Liver (tissue), 9 donors: Measurements from ENCODE around the gene SETD5. TPM values are rescaled to one million over a fixed set of nuclear protein-coding genes. Genes with fewer than 3 reads are reported as not detected.

Experiments
- DNase-seq: peaks from one replicate; pipeline ENCODE4 v3.0.0-alpha.2; 2017; ENCODE audit warnings: low spot score
- H3K27ac ChIP-seq, 2 donors: one replicate each; pipeline ENCODE4 v1.7.0; 2013; ENCODE audit warnings: inconsistent platforms in 2 of 2, low read length in 2 of 2, control low read depth in 1 of 2, low read depth in 1 of 2, mild to moderate bottlenecking in 1 of 2
- H3K27me3 ChIP-seq, 4 donors: one replicate each; pipeline versions ENCODE4 v1.6.1 to v1.7.0; 2013; ENCODE audit warnings: low read length in 3 of 4, inconsistent platforms in 1 of 4, mild to moderate bottlenecking in 1 of 4, moderate library complexity in 1 of 4; ENCODE audit not compliant: control insufficient read depth in 4 of 4, insufficient read depth in 4 of 4
- H3K36me3 ChIP-seq, 4 donors: one replicate each; pipeline versions ENCODE4 v1.6.1 to v1.7.0; 2013; ENCODE audit warnings: low read length in 3 of 4, mild to moderate bottlenecking in 3 of 4, low read depth in 1 of 4, moderate library complexity in 1 of 4; ENCODE audit not compliant: control insufficient read depth in 4 of 4, insufficient read depth in 3 of 4
- H3K4me1 ChIP-seq, 4 donors: one replicate each; pipeline versions ENCODE4 v1.6.1 to v1.7.0; 2013; ENCODE audit warnings: low read length in 3 of 4, mild to moderate bottlenecking in 3 of 4, moderate library complexity in 1 of 4; ENCODE audit not compliant: control insufficient read depth in 4 of 4, insufficient read depth in 4 of 4
- H3K4me3 ChIP-seq, 3 donors: one replicate each; pipeline versions ENCODE4 v1.6.1 to v1.7.0; 2013; ENCODE audit warnings: low read length in 3 of 3, control low read depth in 1 of 3, low read depth in 1 of 3, mild to moderate bottlenecking in 1 of 3
- H3K9ac ChIP-seq, 2 donors: one replicate each; pipeline ENCODE4 v1.7.0; 2013; ENCODE audit warnings: low read length in 2 of 2, mild to moderate bottlenecking in 2 of 2, moderate library complexity in 2 of 2, control low read depth in 1 of 2, low read depth in 1 of 2
- H3K9me3 ChIP-seq, 4 donors: one replicate each; pipeline versions ENCODE4 v1.6.1 to v1.7.0; 2013; ENCODE audit warnings: low read length in 3 of 4; ENCODE audit not compliant: control insufficient read depth in 4 of 4
- CTCF ChIP-seq: fragments of 150-350 bp; IDR thresholded peaks from 2 replicates; pipeline ENCODE4 v1.5.1; 2017; ENCODE audit warnings: improper control_type of control experiment, low read depth, low read length; ENCODE audit not compliant: missing input control
- EGR1 ChIP-seq, 2 donors: IDR thresholded peaks; 2 replicates each; pipeline ENCODE4 v1.6.1; 2016 to 2018; ENCODE audit warnings: antibody characterized with exemption in 2 of 2, low read depth in 2 of 2
- FOXA1 ChIP-seq: IDR thresholded peaks from 2 replicates; pipeline ENCODE4 v1.6.1; 2016; ENCODE audit warnings: antibody characterized with exemption
- FOXA2 ChIP-seq: IDR thresholded peaks from 2 replicates; pipeline ENCODE4 v1.6.1; 2016; ENCODE audit warnings: antibody characterized with exemption
- GABPA ChIP-seq, 2 donors: IDR thresholded peaks in 1 of 2; conservative IDR thresholded peaks in 1 of 2; 2 replicates each; pipeline ENCODE4 v1.6.1; 2016; ENCODE audit warnings: antibody characterized with exemption in 2 of 2, mild to moderate bottlenecking in 1 of 2, moderate library complexity in 1 of 2
- HNF4A ChIP-seq, 2 donors: conservative IDR thresholded peaks; 2 replicates each; pipeline ENCODE4 v1.6.1; 2016; ENCODE audit warnings: antibody characterized with exemption in 2 of 2, mild to moderate bottlenecking in 2 of 2
- HNF4G ChIP-seq: IDR thresholded peaks from 2 replicates; pipeline ENCODE4 v1.6.1; 2016; ENCODE audit warnings: antibody characterized with exemption
- JUND ChIP-seq, 2 donors: IDR thresholded peaks; 2 replicates each; pipeline ENCODE4 v1.6.1; 2016; ENCODE audit warnings: antibody characterized with exemption in 2 of 2
- NR2F2 ChIP-seq: IDR thresholded peaks from 2 replicates; pipeline ENCODE4 v1.6.1; 2016; ENCODE audit warnings: antibody characterized with exemption
- RXRA ChIP-seq, 2 donors: IDR thresholded peaks; 2 replicates each; pipeline ENCODE4 v1.6.1; 2017 to 2018; ENCODE audit warnings: antibody characterized with exemption in 2 of 2, mild to moderate bottlenecking in 1 of 2
- TAF1 ChIP-seq: conservative IDR thresholded peaks from 2 replicates; pipeline ENCODE4 v1.6.1; 2016; ENCODE audit warnings: antibody characterized with exemption, mild to moderate bottlenecking
- ZBTB33 ChIP-seq: IDR thresholded peaks from 2 replicates; pipeline ENCODE4 v1.6.1; 2016; ENCODE audit warnings: antibody characterized with exemption
- WGBS: extraction: QIAGEN DNeasy Blood & Tissue Kit; methylation state at CpG from one replicate; pipeline ENCODE4 v1.1.7; 2013; 5-methylcytosine and 5-hydroxymethylcytosine counted together
- polyA plus RNA-seq, 2 donors: library from polyadenylated mRNA; stranded (reverse) in 1 of 2; unstranded in 1 of 2; fragments of 200-250 nt in 1 of 2; fragments of >200 nt in 1 of 2; fragmentation: Nextera tagmentation in 1 of 2; extraction: Ambion mirVana in 1 of 2; gene quantifications; one replicate each; pipeline versions ENCODE4 v1.2.1 to v1.2.3, GENCODE V29; 2013 to 2015
- total RNA-seq, 2 donors: library from RNA; depleted of rRNA; stranded (reverse); fragments of >200 nt; gene quantifications; one replicate each; pipeline ENCODE4 v1.2.3, GENCODE V29; 2014
- TF ChIP-seq, protein P1 (sequence below): IDR thresholded peaks from 2 replicates; pipeline ENCODE4 v1.6.1; 2016; ENCODE audit warnings: antibody characterized with exemption, mild to moderate bottlenecking
- TF ChIP-seq, protein P2 (sequence below): IDR thresholded peaks from 2 replicates; pipeline ENCODE4 v1.6.1; 2016; ENCODE audit warnings: antibody characterized with exemption
- donor health status: healthy.
- donor health status: healthy.
- donor health status: healthy.
- donor health status: healthy.
- donor health status: healthy.

SETD5 gene
- total and polyA plus RNA-seq, 4 donors, result 17.9 to 76.6 (median 24.3) TPM

GRCh38 chr3:9384141-9384828 lies 13.1 kb upstream of the SETD5 start:
- Histone ChIP-seq H3K9ac (no peak overlapping the region), H3K27me3 (no peaks in the 10 kb centered on the region), H3K4me1 (no peaks in the 10 kb centered on the region), H3K4me3 (no peak overlapping the region), H3K36me3 (peaks cover 8 to 63% (median 55%) of the 10 kb centered on the region in 4 donors), H3K9me3 (no peaks in the 10 kb centered on the region), H3K27ac (no peak overlapping the region)
- 89% methylated on average over 13 of the region's 13 CpGs for WGBS
- no peak for DNase-seq
- no peak for TF ChIP-seq NR2F2
- TF ChIP-seq, protein P1, sequence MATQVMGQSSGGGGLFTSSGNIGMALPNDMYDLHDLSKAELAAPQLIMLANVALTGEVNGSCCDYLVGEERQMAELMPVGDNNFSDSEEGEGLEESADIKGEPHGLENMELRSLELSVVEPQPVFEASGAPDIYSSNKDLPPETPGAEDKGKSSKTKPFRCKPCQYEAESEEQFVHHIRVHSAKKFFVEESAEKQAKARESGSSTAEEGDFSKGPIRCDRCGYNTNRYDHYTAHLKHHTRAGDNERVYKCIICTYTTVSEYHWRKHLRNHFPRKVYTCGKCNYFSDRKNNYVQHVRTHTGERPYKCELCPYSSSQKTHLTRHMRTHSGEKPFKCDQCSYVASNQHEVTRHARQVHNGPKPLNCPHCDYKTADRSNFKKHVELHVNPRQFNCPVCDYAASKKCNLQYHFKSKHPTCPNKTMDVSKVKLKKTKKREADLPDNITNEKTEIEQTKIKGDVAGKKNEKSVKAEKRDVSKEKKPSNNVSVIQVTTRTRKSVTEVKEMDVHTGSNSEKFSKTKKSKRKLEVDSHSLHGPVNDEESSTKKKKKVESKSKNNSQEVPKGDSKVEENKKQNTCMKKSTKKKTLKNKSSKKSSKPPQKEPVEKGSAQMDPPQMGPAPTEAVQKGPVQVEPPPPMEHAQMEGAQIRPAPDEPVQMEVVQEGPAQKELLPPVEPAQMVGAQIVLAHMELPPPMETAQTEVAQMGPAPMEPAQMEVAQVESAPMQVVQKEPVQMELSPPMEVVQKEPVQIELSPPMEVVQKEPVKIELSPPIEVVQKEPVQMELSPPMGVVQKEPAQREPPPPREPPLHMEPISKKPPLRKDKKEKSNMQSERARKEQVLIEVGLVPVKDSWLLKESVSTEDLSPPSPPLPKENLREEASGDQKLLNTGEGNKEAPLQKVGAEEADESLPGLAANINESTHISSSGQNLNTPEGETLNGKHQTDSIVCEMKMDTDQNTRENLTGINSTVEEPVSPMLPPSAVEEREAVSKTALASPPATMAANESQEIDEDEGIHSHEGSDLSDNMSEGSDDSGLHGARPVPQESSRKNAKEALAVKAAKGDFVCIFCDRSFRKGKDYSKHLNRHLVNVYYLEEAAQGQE, result no peak
- no peak for TF ChIP-seq EGR1 (IDR thresholded peaks at IDR 0.05; ENCODE audit: low read depth in 2 of 2)
- TF ChIP-seq HNF4A (conservative IDR thresholded peaks at IDR 0.05), result no peak
- TF ChIP-seq HNF4G, result no peak
- no peak for TF ChIP-seq FOXA1

DNA sequence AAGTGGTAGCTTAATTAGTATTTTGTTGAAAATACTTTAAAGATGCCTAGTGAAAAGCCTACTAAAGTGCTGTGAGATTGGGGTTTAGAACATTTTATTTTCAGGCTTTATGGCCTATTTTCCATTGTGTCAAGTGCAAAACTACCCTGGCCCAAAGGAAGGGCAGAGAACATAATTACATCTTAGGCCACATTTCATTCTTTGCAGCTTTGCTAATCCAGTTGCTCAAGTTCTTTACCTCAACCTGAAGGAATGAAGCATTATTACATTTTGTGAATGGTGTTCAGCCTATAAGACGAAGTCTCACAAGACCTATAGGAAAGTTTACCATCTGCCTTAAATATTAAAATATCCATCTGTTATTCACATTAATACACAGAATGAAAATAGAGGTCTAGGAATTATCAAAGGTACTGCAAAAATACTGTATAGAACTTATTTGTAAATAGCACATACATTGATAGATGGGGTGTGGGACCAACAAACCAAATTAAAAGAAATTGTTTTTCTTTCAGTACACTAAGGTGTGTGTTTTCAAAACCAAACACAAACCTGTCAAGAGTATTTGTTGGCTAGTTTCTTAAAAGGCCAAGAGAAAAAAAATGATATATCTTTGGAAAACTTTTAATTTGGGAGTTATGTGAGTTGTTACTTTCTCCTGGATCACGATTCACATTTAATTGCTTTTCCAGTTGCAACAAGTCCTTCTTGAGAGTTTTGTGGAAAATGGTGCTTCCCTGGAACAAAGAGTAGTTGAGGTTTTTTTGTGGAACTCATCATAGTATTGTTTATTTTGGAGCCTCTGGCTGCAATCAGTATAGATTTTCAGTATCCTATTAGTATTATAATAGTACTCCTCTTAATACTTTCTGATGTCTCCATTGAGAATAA lies 12.0 kb upstream of the SETD5 start:
- 92% methylated on average over 2 of the region's 2 CpGs for WGBS
- no peak for TF ChIP-seq EGR1 (IDR thresholded peaks at IDR 0.05; ENCODE audit: low read depth in 2 of 2)
- Histone ChIP-seq H3K27me3 (no peaks in the 10 kb centered on the region), H3K27ac (no peak overlapping the region), H3K4me1 (no peaks in the 10 kb centered on the region), H3K4me3 (no peak overlapping the region), H3K36me3 (peaks cover 11 to 67% (median 60%) of the 10 kb centered on the region in 4 donors), H3K9ac (no peak overlapping the region), H3K9me3 (no peaks in the 10 kb centered on the region)
- no peak for DNase-seq

DNA sequence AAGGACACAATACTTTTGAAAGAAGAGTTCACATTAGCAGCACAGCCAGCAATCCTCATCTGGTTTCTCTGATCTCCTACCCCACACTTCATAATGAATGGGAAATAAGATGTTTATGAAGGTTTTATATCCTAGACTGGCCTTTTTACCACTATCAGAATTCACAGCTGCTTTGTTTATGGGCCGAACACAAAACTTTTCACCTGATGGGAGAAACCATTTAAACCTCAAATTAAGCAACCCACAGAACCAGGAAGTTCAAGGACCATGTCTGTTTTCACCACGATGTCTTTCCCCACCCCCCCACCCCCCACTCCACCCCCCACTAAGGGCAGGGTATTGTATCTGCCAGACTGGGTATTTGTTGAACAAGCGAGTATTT lies 11.3 kb upstream of the SETD5 start:
- Histone ChIP-seq H3K4me1 (no peaks in the 10 kb centered on the region), H3K4me3 (no peak overlapping the region), H3K36me3 (peaks cover 9 to 71% (median 63%) of the 10 kb centered on the region in 4 donors), H3K9me3 (no peaks in the 10 kb centered on the region), H3K9ac (no peak overlapping the region), H3K27me3 (no peaks in the 10 kb centered on the region), H3K27ac (no peak overlapping the region)
- WGBS, result 62% methylated on average over 3 of the region's 3 CpGs
- no peak for DNase-seq
- TF ChIP-seq, protein P2, sequence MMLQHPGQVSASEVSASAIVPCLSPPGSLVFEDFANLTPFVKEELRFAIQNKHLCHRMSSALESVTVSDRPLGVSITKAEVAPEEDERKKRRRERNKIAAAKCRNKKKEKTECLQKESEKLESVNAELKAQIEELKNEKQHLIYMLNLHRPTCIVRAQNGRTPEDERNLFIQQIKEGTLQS, result no peak
- TF ChIP-seq ZBTB33, result no peak
- TF ChIP-seq NR2F2, result no peak
- TF ChIP-seq GABPA (IDR thresholded peaks at IDR 0.05 in 1 of 2, conservative IDR thresholded peaks at IDR 0.05 in 1 of 2), result no peak
- no peak for TF ChIP-seq TAF1
- no peak for TF ChIP-seq FOXA2
- TF ChIP-seq CTCF, result no peak
- no peak for TF ChIP-seq FOXA1
- no peak for TF ChIP-seq RXRA (IDR thresholded peaks at IDR 0.05)
- TF ChIP-seq, protein P1, result no peak
- TF ChIP-seq JUND (IDR thresholded peaks at IDR 0.05), result no peak
